ENCODE results near the gene HMGB2. TPM values are rescaled to one million over a fixed set of nuclear protein-coding genes. Genes with fewer than 3 reads are reported as not detected.

The HMGB2 gene
- polyA plus RNA-seq, 1 donor = 131 TPM

DNA sequence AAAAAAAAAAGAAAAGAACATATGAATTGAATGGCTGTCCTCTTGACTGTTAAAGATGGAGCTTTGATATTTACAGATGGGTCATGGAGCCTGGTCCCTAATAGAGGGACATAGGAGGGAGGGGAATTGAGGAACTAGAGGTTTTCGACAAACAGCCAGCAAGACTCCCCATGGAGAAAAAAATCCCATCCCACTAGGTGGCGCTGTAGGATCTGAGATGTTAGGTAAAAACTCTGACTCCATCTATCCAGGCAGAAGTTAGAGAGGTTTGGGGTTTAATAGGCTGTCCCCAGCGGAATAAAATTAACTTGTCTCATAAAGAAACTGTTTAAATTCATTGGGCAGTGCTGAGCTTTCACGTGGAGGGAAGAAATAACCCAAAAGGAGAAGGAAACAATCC lies 45.9 kb downstream of the HMGB2 start:
- no peak for DNase-seq

DNA sequence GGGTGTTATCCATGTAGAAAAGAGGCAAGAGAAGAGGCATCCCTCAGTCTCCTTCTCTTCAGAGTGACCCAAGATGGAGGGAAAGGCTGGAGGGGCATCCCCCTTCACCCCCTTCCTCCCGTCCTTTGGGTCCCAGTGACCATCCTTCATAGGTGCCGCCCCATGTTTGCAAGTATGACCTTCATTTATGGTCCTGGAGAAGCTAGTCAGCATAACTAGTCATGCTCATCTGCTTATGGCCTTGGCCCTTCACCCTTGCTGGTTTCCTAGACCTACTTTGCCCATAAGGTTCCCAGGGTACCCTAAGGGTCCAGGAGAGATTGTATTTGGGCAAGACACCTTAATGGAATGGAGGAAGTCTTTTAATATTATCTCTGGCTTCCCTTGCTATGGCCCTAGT lies 46.7 kb downstream of the HMGB2 start:
- DNase-seq = no peak

DNA sequence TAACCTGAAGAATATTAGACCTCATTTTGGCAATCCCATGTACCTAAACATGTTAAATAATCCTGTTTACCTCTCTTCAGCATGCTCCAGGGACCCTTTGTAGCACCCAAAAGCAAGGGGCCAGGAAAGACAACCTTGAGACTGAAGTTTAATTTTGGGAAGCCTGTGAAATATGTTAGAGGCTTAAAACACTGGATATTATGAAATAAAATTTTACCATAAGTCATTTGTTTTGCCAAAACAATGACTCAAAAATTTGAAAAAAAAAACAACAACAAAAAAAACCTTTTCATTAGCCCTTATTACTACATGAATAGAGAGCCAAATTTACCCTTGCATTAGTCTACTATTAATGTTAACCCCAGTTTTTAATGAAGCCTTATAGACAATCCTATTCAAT lies 49.7 kb downstream of the HMGB2 start:
- no peak for DNase-seq

DNA sequence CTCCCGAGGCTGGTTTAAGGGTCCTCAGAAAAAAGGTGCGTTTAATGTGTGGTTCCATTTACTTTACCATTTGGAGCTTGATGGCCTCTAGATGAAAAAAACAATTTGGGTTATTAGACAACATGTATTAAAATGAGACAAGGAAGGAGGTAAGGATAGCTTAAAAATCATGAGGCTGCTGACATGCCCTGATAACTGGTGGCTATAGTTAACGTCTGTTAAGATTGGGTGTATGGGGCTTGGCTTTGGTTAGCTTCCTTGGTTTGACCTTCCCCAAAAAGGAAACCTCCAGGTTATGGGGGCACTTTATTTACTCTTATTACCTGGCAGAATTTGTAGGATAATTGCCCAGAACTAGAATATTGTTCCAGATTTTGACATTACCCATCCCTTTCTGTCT lies 51.5 kb downstream of the HMGB2 start:
- no peak for DNase-seq

DNA sequence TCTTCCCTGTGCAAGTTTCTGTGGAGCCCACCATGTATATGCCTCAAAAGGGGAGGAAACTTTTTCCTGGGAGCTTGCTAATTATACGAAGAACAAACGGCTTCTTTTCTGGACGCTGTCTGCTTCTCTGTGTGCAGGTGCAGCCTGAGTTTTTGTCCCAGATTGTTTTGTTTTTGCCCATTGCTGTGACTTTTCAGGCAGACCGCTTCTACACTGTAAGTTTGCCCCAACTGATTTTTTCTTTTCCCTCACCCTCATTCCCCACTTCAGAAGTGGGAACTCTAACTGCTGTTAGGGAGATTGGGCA lies 51.9 kb downstream of the HMGB2 start:
- no peak for DNase-seq

DNA sequence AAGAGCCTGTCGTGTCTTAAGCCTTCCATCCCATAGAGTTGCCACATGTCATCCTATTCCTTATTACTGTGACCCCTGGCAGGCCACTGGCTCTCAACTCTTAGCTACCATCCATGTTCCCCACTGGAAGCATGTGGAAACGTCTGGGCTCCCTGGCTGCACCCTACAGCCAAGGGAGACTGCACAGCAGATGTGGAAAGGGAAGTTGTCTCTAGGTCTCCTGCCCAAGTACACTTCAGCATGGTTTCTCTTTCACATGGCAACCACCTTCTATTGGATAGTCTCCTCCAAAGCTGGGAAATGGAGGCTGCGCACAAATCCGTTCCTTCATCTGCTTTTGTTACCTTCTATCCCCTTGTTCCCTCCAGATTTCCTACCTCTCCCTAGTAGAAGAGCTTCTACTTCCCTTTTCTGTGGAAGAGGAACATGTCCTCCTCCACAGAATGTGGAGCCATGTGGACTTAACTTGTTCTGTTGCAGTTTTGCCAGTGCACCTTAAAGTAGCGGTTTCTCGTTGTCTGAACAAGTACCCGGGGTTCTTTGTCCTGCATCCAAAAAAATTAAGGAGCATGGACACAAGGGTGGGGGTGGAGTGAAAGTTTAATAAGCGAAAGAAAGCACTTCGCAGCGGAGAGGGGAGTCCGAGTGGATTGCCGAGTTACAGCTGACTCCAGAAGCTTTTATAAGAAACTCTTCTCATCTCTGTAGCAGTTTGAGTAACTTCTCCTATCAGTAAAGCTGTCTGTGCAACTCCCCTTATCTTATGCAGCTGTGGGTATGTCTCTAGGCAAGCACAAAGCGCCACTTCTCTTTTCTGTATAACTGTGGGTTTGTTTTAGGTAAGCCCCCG lies 52.5 kb downstream of the HMGB2 start:
- DNase-seq = no peak

Other genes starting within 250 kb of the HMGB2 start
- gene GALNT7, start 165.5 kb downstream of the HMGB2 start, polyA plus RNA-seq (ENCODE audit: insufficient read length) = 25.7 TPM
- gene SAP30, start 36.6 kb upstream of the HMGB2 start, polyA plus RNA-seq (ENCODE audit: insufficient read length) = 10.9 TPM
- gene SCRG1, start 64.8 kb upstream of the HMGB2 start, polyA plus RNA-seq (ENCODE audit: insufficient read length) = 1.2 TPM
- 0.77 TPM for gene HAND2, start 195.9 kb upstream of the HMGB2 start, polyA plus RNA-seq (ENCODE audit: insufficient read length)

All from hindlimb muscle (tissue), 1 donor.